Neural cell (in vitro differentiated cells): ENCODE results near the gene LINC01488. TPM values are rescaled to one million over a fixed set of nuclear protein-coding genes. Genes with fewer than 3 reads are reported as not detected.

Experiments used
- H2AFZ ChIP-seq: fragments of 200-600, 300-800 bp; sonication (generic), shearing (Covaris generic); 2 replicates; pipeline ENCODE4 v1.6.0; 2014; ENCODE audit warnings: low read depth, mild to moderate bottlenecking, antibody characterized with exemption, low read length, moderate library complexity
- H3F3A ChIP-seq: fragments of 200-600 bp; shearing (Covaris generic); 2 replicates; pipeline ENCODE4 v1.6.1; 2016; ENCODE audit warnings: mild to moderate bottlenecking, moderate library complexity, mixed read lengths, antibody characterized with exemption, low read length; ENCODE audit not compliant: insufficient read depth, poor library complexity, severe bottlenecking
- H3K27ac ChIP-seq: fragments of 200-600, 300-800 bp; sonication (generic), shearing (Covaris generic); 2 replicates; pipeline ENCODE4 v1.5.1; 2014; ENCODE audit warnings: mild to moderate bottlenecking, low read length, moderate library complexity
- H3K27me3 ChIP-seq: fragments of 300-800, 200-600 bp; sonication (generic), shearing (Covaris generic); 2 replicates; pipeline ENCODE4 v1.6.0; 2014; ENCODE audit warnings: mild to moderate bottlenecking, low read depth, low read length, moderate library complexity; ENCODE audit not compliant: insufficient read depth
- H3K36me3 ChIP-seq: fragments of 300-800, 200-600 bp; sonication (generic), shearing (Covaris generic); 2 replicates; pipeline ENCODE4 v1.5.1; 2014; ENCODE audit warnings: mild to moderate bottlenecking, antibody characterized with exemption, low read length, moderate library complexity; ENCODE audit not compliant: insufficient read depth
- H3K4me2 ChIP-seq: fragments of 300-800, 200-600 bp; sonication (generic), shearing (Covaris generic); 2 replicates; pipeline ENCODE4 v1.6.0; 2014; ENCODE audit warnings: mild to moderate bottlenecking, low read length
- H3K4me3 ChIP-seq: fragments of 300-800, 200-600 bp; sonication (generic), shearing (Covaris generic); 2 replicates; pipeline ENCODE4 v1.5.1; 2014; ENCODE audit warnings: mild to moderate bottlenecking, low read length, moderate library complexity
- H3K79me2 ChIP-seq: fragments of 200-600 bp; shearing (Covaris generic); replicated peaks from 2 replicates; pipeline ENCODE4 v1.6.0; 2014; ENCODE audit warnings: mild to moderate bottlenecking, low read length, moderate library complexity; ENCODE audit not compliant: insufficient read depth
- H3K9ac ChIP-seq: fragments of 300-800, 200-600 bp; sonication (generic), shearing (Covaris generic); 2 replicates; pipeline ENCODE4 v1.6.1; 2016; ENCODE audit warnings: mild to moderate bottlenecking, low read length, mixed read lengths
- H3K9me2 ChIP-seq: fragments of 200-600 bp; shearing (Covaris generic); 2 replicates; pipeline ENCODE4 v1.6.1; 2016; ENCODE audit warnings: mild to moderate bottlenecking, low read length, mixed read lengths; ENCODE audit not compliant: insufficient read depth
- H3K9me3 ChIP-seq: fragments of 200-600, 300-800 bp; sonication (generic), shearing (Covaris generic); 2 replicates; pipeline ENCODE4 v1.6.1; 2016; ENCODE audit warnings: mild to moderate bottlenecking, mixed run types, low read length, moderate library complexity, mixed read lengths
- H4K20me1 ChIP-seq: fragments of 200-600 bp; shearing (Covaris generic); 2 replicates; pipeline ENCODE4 v1.6.1; 2016; ENCODE audit warnings: mild to moderate bottlenecking, mixed run types; ENCODE audit not compliant: insufficient read depth
- EP300 ChIP-seq: fragments of 450-650 bp; conservative IDR thresholded peaks from 2 replicates; pipeline ENCODE4 v1.6.1; 2014; ENCODE audit warnings: antibody characterized with exemption, mild to moderate bottlenecking, moderate library complexity; ENCODE audit not compliant: poor library complexity, severe bottlenecking
- EZH2 ChIP-seq: fragments of 200-600, 300-800 bp; shearing (Covaris generic), sonication (generic); IDR thresholded peaks from 2 replicates; pipeline ENCODE4 v1.6.1; 2014; ENCODE audit warnings: antibody characterized with exemption, low read length, borderline replicate concordance, mild to moderate bottlenecking; ENCODE audit not compliant: insufficient read depth, poor library complexity, severe bottlenecking
- MXI1 ChIP-seq: fragments of 450-650 bp; conservative IDR thresholded peaks from 2 replicates; pipeline ENCODE4 v1.6.1; 2014; ENCODE audit warnings: antibody characterized with exemption, mild to moderate bottlenecking; ENCODE audit not compliant: poor library complexity, severe bottlenecking
- POLR2AphosphoS5 ChIP-seq: IDR thresholded peaks from 2 replicates; pipeline ENCODE4 v1.6.1; 2012
- RAD21 ChIP-seq: fragments of 450-650 bp; conservative IDR thresholded peaks from 2 replicates; pipeline ENCODE4 v1.6.1; 2014; ENCODE audit warnings: antibody characterized with exemption, mild to moderate bottlenecking, moderate library complexity
- SMC3 ChIP-seq: fragments of 450-650 bp; conservative IDR thresholded peaks from 2 replicates; pipeline ENCODE4 v1.6.1; 2014; ENCODE audit warnings: antibody characterized with exemption, mild to moderate bottlenecking, moderate library complexity; ENCODE audit not compliant: poor library complexity
- TAF1 ChIP-seq: IDR thresholded peaks from 2 replicates; pipeline ENCODE4 v1.6.1; 2012; ENCODE audit warnings: low read depth
- polyA plus RNA-seq: library from polyadenylated mRNA; depleted of rRNA; stranded (reverse); fragments of >200 nt; gene quantifications from 2 replicates; pipeline ENCODE4 v1.2.3, GENCODE V29; 2014
- TF ChIP-seq, protein P1 (sequence below): IDR thresholded peaks from 2 replicates; pipeline ENCODE4 v1.6.1; 2012; ENCODE audit warnings: borderline replicate concordance
- TF ChIP-seq, protein P2 (sequence below): fragments of 450-650 bp; IDR thresholded peaks from 2 replicates; pipeline ENCODE4 v1.5.1; 2014; ENCODE audit warnings: antibody characterized with exemption, mild to moderate bottlenecking, moderate library complexity; ENCODE audit not compliant: poor library complexity, severe bottlenecking

Gene LINC01488
- polyA plus RNA-seq, 1 donor from 2014 or later, result not detected

DNA sequence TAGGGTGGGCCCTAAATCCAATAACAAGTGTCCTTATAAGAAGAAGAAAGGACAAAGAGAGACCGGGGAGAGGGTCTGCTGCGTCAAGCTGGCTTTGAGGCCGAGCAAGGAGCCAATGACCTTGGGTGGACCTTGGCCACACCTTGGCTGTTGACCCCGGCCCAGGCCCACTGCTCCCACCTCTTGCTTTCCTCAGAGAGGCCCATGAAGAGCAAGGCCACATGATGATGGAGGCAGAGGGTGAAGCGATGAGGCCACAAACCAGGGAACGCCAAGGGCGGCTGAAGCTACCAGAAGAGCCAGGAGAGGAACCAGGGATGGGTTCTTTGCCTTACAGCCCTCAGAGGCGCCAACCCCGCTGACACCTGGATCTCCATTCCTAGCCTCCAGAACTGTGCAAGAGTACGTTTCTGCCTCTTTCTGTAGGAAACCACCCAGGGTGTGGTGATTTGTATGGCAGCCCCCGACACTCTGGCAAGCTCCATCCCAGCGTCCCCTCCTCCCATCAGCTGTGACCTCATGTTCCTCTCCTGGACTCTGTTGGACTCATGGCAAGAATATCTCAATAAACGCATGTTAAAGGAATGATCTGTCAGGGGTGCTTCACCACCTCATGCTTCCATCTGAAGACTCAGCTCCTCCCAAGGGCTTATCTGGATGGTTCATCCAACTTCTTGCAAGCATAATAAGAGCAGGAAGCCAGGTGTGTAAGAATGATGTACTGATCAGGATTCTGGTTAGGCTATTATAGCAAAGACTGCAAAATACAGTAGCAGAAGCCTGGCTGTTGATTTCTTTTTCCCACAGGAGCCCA is 41.6 kb upstream of the LINC01488 start:
- H3K4me2 ChIP-seq, result no peak overlapping the region
- no peaks in the 10 kb centered on the region for H3K79me2 ChIP-seq
- H3K36me3 ChIP-seq, result no peaks in the 10 kb centered on the region
- H3F3A ChIP-seq, result no peaks in the 10 kb centered on the region
- no peaks in the 10 kb centered on the region for H3K9me3 ChIP-seq
- H3K9me2 ChIP-seq, result no peaks in the 10 kb centered on the region
- H3K27me3 ChIP-seq, result no peaks in the 10 kb centered on the region
- H3K4me3 ChIP-seq, result no peak overlapping the region
- H3K27ac ChIP-seq, result no peak overlapping the region
- TF ChIP-seq POLR2AphosphoS5 (no peak), EZH2 (no peak), EP300 (no peak), TAF1 (no peak), SMC3 (no peak), MXI1 (no peak), RAD21 (no peak)
- TF ChIP-seq, protein P1, sequence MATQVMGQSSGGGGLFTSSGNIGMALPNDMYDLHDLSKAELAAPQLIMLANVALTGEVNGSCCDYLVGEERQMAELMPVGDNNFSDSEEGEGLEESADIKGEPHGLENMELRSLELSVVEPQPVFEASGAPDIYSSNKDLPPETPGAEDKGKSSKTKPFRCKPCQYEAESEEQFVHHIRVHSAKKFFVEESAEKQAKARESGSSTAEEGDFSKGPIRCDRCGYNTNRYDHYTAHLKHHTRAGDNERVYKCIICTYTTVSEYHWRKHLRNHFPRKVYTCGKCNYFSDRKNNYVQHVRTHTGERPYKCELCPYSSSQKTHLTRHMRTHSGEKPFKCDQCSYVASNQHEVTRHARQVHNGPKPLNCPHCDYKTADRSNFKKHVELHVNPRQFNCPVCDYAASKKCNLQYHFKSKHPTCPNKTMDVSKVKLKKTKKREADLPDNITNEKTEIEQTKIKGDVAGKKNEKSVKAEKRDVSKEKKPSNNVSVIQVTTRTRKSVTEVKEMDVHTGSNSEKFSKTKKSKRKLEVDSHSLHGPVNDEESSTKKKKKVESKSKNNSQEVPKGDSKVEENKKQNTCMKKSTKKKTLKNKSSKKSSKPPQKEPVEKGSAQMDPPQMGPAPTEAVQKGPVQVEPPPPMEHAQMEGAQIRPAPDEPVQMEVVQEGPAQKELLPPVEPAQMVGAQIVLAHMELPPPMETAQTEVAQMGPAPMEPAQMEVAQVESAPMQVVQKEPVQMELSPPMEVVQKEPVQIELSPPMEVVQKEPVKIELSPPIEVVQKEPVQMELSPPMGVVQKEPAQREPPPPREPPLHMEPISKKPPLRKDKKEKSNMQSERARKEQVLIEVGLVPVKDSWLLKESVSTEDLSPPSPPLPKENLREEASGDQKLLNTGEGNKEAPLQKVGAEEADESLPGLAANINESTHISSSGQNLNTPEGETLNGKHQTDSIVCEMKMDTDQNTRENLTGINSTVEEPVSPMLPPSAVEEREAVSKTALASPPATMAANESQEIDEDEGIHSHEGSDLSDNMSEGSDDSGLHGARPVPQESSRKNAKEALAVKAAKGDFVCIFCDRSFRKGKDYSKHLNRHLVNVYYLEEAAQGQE, result no peak
- TF ChIP-seq, protein P2, sequence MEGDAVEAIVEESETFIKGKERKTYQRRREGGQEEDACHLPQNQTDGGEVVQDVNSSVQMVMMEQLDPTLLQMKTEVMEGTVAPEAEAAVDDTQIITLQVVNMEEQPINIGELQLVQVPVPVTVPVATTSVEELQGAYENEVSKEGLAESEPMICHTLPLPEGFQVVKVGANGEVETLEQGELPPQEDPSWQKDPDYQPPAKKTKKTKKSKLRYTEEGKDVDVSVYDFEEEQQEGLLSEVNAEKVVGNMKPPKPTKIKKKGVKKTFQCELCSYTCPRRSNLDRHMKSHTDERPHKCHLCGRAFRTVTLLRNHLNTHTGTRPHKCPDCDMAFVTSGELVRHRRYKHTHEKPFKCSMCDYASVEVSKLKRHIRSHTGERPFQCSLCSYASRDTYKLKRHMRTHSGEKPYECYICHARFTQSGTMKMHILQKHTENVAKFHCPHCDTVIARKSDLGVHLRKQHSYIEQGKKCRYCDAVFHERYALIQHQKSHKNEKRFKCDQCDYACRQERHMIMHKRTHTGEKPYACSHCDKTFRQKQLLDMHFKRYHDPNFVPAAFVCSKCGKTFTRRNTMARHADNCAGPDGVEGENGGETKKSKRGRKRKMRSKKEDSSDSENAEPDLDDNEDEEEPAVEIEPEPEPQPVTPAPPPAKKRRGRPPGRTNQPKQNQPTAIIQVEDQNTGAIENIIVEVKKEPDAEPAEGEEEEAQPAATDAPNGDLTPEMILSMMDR, result no peak
- H2AFZ ChIP-seq, result no peak overlapping the region
- H3K9ac ChIP-seq, result no peak overlapping the region
- H4K20me1 ChIP-seq, result no peaks in the 10 kb centered on the region

DNA sequence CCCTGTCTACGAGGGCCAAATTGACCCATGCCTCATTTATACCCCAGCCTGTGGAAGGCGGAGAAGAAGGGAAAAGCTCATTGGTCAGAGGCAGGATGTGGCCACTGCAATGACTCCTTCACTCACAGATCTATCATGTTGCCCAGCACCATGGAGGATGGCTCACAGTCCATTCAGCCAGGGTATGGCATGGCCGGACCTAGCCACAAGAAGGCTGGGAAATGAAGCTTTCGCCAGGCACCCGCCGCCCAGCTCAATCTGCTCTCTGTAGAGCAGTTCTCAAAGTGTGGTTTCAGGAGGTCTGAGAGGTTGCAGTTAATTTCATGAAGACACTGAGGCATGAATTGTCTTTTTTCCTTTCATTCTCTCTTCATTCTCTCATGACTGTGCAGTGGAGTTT is 40.6 kb upstream of the LINC01488 start:
- no peak for TF ChIP-seq EZH2
- no peaks in the 10 kb centered on the region for H3K27me3 ChIP-seq
- H3F3A ChIP-seq, result no peaks in the 10 kb centered on the region
- H3K4me3 ChIP-seq, result no peak overlapping the region
- no peak overlapping the region for H3K27ac ChIP-seq
- H4K20me1 ChIP-seq, result no peaks in the 10 kb centered on the region
- no peaks in the 10 kb centered on the region for H3K9me3 ChIP-seq
- no peaks in the 10 kb centered on the region for H3K9me2 ChIP-seq
- H3K79me2 ChIP-seq, result no peaks in the 10 kb centered on the region
- H2AFZ ChIP-seq, result no peak overlapping the region
- H3K9ac ChIP-seq, result no peak overlapping the region
- H3K36me3 ChIP-seq, result no peaks in the 10 kb centered on the region
- no peak overlapping the region for H3K4me2 ChIP-seq
